ENCODE data around the gene SLC20A1.

DNA sequence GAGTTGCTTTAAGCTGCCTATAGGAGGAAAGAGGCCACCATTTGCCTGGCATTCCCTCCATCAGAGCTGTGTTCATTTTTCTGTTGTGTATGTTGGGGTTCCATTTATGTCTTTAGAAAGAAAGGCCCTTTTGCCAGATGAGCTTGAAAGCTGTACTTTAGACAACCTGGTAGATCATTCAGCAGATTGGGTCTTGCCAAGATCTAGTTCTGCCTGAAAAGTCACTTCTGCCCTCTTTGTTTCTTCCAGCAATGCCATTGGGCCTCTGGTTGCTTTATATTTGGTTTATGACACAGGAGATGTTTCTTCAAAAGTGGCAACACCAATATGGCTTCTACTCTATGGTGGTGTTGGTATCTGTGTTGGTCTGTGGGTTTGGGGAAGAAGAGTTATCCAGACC, 14.4 kb downstream of the SLC20A1 start:
- TF ChIP-seq RAD21 (IDR thresholded peaks at IDR 0.05; ENCODE audit: low read depth): no peak
- TF ChIP-seq TAF1 (IDR thresholded peaks at IDR 0.05; ENCODE audit: low read depth): no peak
- TF ChIP-seq EGR1 (IDR thresholded peaks at IDR 0.05): no peak
- TF ChIP-seq YY1 (IDR thresholded peaks at IDR 0.05; ENCODE audit: low read depth): no peak
- no peak for TF ChIP-seq EP300 (IDR thresholded peaks at IDR 0.05; ENCODE audit: borderline replicate concordance)
- no peak for TF ChIP-seq TEAD4 (IDR thresholded peaks at IDR 0.05)
- TF ChIP-seq TCF12 (IDR thresholded peaks at IDR 0.05; ENCODE audit: low read depth): no peak
- no peak for TF ChIP-seq ZBTB7A (IDR thresholded peaks at IDR 0.05; ENCODE audit: low read depth)
- TF ChIP-seq CREB1 (IDR thresholded peaks at IDR 0.05; ENCODE audit: low read depth): no peak
- no peak for TF ChIP-seq CEBPB (IDR thresholded peaks at IDR 0.05)
- no peak for TF ChIP-seq MAX (IDR thresholded peaks at IDR 0.05)
- TF ChIP-seq, protein P1, sequence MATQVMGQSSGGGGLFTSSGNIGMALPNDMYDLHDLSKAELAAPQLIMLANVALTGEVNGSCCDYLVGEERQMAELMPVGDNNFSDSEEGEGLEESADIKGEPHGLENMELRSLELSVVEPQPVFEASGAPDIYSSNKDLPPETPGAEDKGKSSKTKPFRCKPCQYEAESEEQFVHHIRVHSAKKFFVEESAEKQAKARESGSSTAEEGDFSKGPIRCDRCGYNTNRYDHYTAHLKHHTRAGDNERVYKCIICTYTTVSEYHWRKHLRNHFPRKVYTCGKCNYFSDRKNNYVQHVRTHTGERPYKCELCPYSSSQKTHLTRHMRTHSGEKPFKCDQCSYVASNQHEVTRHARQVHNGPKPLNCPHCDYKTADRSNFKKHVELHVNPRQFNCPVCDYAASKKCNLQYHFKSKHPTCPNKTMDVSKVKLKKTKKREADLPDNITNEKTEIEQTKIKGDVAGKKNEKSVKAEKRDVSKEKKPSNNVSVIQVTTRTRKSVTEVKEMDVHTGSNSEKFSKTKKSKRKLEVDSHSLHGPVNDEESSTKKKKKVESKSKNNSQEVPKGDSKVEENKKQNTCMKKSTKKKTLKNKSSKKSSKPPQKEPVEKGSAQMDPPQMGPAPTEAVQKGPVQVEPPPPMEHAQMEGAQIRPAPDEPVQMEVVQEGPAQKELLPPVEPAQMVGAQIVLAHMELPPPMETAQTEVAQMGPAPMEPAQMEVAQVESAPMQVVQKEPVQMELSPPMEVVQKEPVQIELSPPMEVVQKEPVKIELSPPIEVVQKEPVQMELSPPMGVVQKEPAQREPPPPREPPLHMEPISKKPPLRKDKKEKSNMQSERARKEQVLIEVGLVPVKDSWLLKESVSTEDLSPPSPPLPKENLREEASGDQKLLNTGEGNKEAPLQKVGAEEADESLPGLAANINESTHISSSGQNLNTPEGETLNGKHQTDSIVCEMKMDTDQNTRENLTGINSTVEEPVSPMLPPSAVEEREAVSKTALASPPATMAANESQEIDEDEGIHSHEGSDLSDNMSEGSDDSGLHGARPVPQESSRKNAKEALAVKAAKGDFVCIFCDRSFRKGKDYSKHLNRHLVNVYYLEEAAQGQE (IDR thresholded peaks at IDR 0.05; ENCODE audit: low read depth): no peak
- no peak for TF ChIP-seq NFIC (IDR thresholded peaks at IDR 0.05)
- TF ChIP-seq, protein P2, sequence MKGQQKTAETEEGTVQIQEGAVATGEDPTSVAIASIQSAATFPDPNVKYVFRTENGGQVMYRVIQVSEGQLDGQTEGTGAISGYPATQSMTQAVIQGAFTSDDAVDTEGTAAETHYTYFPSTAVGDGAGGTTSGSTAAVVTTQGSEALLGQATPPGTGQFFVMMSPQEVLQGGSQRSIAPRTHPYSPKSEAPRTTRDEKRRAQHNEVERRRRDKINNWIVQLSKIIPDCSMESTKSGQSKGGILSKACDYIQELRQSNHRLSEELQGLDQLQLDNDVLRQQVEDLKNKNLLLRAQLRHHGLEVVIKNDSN (IDR thresholded peaks at IDR 0.05): no peak

Measured in Ishikawa (cell line).